Measurements from ENCODE around the gene NATD1. TPM values are rescaled to one million over a fixed set of nuclear protein-coding genes. Genes with fewer than 3 reads are reported as not detected.

The NATD1 gene
- total RNA-seq, 1 donor from 2014 or later, result 4.2 TPM

- Histone ChIP-seq H3K27me3 (no peaks in the 10 kb centered on the region), H3K27ac (no peak overlapping the region), H3K4me3 (no peak overlapping the region), H3K36me3 (no peaks in the 10 kb centered on the region), H3K9me3 (no peaks in the 10 kb centered on the region), H3K4me1 (peaks cover 46% of the 10 kb centered on the region)
- no peak for DNase-seq (ENCODE audit: extremely low spot score in 2 of 2)
- TF ChIP-seq POLR2A (IDR thresholded peaks at IDR 0.05) (no peak), POLR2AphosphoS5 (IDR thresholded peaks at IDR 0.05; ENCODE audit: insufficient read depth in 1 of 2, low read depth in 1 of 2) (no peak)
- TF ChIP-seq, protein P1, sequence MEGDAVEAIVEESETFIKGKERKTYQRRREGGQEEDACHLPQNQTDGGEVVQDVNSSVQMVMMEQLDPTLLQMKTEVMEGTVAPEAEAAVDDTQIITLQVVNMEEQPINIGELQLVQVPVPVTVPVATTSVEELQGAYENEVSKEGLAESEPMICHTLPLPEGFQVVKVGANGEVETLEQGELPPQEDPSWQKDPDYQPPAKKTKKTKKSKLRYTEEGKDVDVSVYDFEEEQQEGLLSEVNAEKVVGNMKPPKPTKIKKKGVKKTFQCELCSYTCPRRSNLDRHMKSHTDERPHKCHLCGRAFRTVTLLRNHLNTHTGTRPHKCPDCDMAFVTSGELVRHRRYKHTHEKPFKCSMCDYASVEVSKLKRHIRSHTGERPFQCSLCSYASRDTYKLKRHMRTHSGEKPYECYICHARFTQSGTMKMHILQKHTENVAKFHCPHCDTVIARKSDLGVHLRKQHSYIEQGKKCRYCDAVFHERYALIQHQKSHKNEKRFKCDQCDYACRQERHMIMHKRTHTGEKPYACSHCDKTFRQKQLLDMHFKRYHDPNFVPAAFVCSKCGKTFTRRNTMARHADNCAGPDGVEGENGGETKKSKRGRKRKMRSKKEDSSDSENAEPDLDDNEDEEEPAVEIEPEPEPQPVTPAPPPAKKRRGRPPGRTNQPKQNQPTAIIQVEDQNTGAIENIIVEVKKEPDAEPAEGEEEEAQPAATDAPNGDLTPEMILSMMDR (IDR thresholded peaks at IDR 0.05), result no peak
- intact Hi-C loops (cut with DNase I), result no loop called here
Measured at GRCh38 chr17:21277332-21277731, 24.1 kb upstream of the NATD1 start.

GRCh38 chr17:21276264-21276588 lies 23.0 kb upstream of the NATD1 start:
- Histone ChIP-seq H3K4me3 (peak overlapping the region; percentile 63 to 64), H3K36me3 (no peaks in the 10 kb centered on the region), H3K4me1 (peaks cover 38% of the 10 kb centered on the region), H3K27ac (peak overlapping the region; percentile 60), H3K27me3 (no peaks in the 10 kb centered on the region), H3K9me3 (no peaks in the 10 kb centered on the region)
- TF ChIP-seq, protein P1 (IDR thresholded peaks at IDR 0.05), result no peak
- DNase-seq (ENCODE audit: extremely low spot score in 2 of 2), result no peak
- intact Hi-C loops (cut with DNase I), result no loop called here

- peak in 1 of 2 donors; percentile 93 for DNase-seq (ENCODE audit: extremely low spot score in 2 of 2)
- Histone ChIP-seq H3K4me3 (peak overlapping the region; percentile 63 to 64), H3K27me3 (no peaks in the 10 kb centered on the region), H3K4me1 (peaks cover 38% of the 10 kb centered on the region), H3K36me3 (no peaks in the 10 kb centered on the region), H3K9me3 (no peaks in the 10 kb centered on the region), H3K27ac (peak overlapping the region; percentile 60)
- peak in 1 of 2 donors; percentile 19 for TF ChIP-seq POLR2A (IDR thresholded peaks at IDR 0.05)
- TF ChIP-seq, protein P1 (IDR thresholded peaks at IDR 0.05), result no peak
- TF ChIP-seq POLR2AphosphoS5 (IDR thresholded peaks at IDR 0.05; ENCODE audit: insufficient read depth in 1 of 2, low read depth in 1 of 2), result peak; percentile 75 to 85
- intact Hi-C loops (cut with DNase I), result no loop called here
Measured at GRCh38 chr17:21275579-21276263, 22.5 kb upstream of the NATD1 start.

- TF ChIP-seq, protein P1 (IDR thresholded peaks at IDR 0.05), result no peak
- TF ChIP-seq POLR2AphosphoS5 (IDR thresholded peaks at IDR 0.05; ENCODE audit: insufficient read depth in 1 of 2, low read depth in 1 of 2) (no peak), POLR2A (IDR thresholded peaks at IDR 0.05) (no peak)
- peak in 1 of 2 donors; percentile 87 for DNase-seq (ENCODE audit: extremely low spot score in 2 of 2)
- intact Hi-C loops (cut with DNase I), result no loop called here
Measured at GRCh38 chr17:21275047-21275578, 21.9 kb upstream of the NATD1 start.

More at GRCh38 chr17:21275047-21275578, 21.9 kb upstream of the NATD1 start:
- H3K27me3 ChIP-seq, result no peaks in the 10 kb centered on the region
- H3K4me1 ChIP-seq, result peaks cover 34% of the 10 kb centered on the region
- peak overlapping the region; percentile 63 to 64 for H3K4me3 ChIP-seq
- no peaks in the 10 kb centered on the region for H3K36me3 ChIP-seq
- H3K27ac ChIP-seq, result peak overlapping the region; percentile 60
- no peaks in the 10 kb centered on the region for H3K9me3 ChIP-seq
